HG03108 (cell line): ENCODE results near the gene EFCAB3.
"Not testable (repeated sequence)": the region's sequence is repeated elsewhere in the genome, so short reads cannot be mapped to it uniquely, and the experiment has no call there.

ENCODE experiments used
- ATAC-seq: cut with Tn5 transposase; IDR thresholded peaks from one replicate; pipeline ENCODE4 v1.9.1; 2021; ENCODE audit warnings: moderate library complexity; ENCODE audit not compliant: unreplicated experiment

The EFCAB3 gene

DNA sequence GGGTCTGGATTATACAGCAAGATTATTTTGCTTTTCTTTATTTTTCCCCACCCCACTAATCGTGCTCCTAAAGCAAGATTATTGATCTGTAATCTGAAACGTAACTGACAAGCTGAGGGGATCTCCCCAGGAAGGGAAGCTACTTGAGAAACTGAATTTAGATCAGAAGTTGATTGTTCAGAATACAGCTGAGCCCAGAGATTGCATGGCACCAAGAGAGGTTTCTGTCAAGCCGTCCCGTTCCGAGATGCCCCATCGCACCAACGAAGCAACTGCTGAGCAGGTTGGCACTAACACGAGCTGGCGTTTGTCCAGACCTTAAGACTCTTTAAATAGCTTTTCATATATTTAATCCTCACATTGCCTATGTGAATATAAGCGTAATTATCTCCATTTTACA lies 78.1 kb downstream of the EFCAB3 start:
- not testable (repeated sequence) for ATAC-seq

DNA sequence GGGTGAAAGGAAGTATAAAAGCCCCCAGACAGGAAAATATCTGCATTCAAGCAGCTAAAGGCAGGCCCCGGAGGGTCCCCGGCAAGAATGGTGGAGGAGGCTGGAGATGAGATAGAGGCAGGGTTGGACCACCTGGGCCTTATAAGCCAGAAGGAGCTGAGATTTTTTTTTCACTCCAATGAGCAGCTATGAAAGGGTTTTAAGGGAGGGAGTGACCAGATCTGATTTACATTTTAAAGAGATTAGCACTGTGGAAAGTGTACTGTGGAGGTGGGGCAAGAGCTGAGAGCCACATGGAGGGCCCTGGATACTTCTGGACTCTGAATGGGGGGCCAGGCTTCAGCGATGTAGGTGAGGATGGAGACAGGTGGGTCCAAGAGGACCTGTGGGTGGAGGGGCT lies 84.1 kb downstream of the EFCAB3 start:
- ATAC-seq = not testable (repeated sequence)

DNA sequence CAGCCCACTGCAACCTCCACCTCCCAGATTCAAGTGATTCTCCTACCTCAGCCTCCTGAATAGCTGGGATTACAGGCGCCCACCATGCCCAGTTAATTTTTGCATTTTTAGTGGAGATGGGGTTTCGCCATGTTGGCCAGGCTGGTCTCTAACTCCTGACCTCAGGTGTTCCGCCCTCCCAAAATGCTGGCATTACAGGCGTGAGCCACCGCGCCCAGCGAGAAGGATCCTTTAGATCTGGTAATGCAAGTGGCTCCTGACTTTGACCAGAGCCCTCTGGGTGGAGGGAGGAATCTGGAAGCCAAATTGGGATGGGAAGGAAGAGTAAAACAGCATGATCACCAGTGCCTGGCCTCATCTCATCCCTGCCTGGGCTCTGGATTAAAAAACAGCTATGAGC lies 84.9 kb downstream of the EFCAB3 start:
- not testable (repeated sequence) for ATAC-seq
